GM18526 (cell line): ENCODE measurements around the gene TANGO2.

ENCODE experiments used
- POLR2A ChIP-seq: IDR thresholded peaks from 3 replicates; pipeline ENCODE4 v1.6.1; 2011; ENCODE audit not compliant: insufficient read length; ENCODE audit errors: extremely low read depth

TANGO2 gene

DNA sequence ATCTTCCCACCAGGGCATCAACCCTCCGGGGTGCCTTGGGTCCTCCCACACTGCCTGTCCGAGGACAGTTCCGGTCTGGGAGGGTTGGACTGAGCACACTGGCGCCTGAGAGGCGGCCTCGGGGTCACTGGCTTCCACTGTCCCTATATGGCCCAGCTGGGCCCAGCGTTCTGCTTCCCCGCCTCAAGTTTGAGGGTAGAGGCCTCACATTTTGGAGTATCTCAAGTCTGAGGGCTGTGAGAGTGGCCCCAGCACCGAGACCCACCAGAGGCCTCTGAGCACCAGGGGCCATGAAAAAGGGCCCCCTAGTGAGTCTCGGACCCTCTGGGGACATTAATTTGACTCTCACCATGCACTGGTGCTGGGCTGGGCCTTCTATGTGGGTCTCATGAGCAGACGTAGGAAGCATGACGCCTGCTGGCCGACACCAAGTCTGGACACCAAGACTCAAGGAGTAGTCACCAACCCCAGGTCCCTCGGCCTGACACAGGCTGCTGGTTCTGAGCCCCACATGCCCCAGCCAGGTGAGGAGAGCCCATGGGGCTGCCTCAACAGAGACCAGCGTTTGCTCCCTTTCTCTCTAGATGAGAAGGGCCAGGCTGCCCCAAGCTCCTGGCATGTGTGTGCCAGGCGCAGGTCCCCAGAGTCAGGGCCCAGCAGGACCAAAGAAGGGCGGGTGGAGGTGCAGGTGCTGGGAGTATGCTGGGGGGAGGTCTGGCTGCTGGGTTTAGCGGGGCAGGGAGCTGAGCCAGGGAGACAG is 31.8 kb upstream of the TANGO2 start:
- TF ChIP-seq POLR2A = no peak

DNA sequence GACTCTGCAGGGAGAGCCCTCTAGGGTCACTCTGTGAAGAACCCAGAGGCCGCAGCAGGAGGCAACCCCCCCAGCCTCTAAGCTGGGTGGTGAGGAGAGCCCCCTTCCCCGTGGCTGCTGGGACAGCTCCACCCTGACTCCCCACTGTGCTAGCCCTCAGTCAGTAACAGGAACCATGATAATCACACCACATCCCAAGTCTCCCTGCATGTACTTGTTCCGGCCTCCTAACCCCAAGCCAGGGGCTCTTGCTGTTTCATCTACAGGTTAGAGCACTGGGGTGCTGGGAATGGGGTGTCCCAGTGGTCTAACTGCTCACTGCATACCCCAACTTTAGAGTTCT is 31.2 kb upstream of the TANGO2 start:
- TF ChIP-seq POLR2A = no peak

DNA sequence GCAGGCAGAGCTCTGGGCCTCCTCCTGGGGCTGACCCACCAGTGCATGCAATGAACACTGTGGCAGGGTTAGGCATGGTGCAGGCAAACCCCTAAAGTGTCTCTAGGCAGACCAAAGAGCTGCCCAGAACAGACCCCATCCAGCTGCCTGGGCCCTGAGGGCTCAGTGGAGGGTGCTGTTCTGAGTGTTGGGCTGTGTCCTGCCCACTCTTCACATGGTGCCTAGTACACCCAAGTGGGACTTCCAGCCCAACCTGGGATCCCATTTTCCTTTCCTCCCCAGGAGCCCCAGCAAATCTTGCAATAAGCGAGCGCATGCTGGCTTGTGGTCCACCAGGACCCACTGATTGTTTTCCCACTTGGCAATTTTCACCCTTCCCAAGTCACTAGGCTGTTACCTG is 30.7 kb upstream of the TANGO2 start:
- TF ChIP-seq POLR2A = no peak

DNA sequence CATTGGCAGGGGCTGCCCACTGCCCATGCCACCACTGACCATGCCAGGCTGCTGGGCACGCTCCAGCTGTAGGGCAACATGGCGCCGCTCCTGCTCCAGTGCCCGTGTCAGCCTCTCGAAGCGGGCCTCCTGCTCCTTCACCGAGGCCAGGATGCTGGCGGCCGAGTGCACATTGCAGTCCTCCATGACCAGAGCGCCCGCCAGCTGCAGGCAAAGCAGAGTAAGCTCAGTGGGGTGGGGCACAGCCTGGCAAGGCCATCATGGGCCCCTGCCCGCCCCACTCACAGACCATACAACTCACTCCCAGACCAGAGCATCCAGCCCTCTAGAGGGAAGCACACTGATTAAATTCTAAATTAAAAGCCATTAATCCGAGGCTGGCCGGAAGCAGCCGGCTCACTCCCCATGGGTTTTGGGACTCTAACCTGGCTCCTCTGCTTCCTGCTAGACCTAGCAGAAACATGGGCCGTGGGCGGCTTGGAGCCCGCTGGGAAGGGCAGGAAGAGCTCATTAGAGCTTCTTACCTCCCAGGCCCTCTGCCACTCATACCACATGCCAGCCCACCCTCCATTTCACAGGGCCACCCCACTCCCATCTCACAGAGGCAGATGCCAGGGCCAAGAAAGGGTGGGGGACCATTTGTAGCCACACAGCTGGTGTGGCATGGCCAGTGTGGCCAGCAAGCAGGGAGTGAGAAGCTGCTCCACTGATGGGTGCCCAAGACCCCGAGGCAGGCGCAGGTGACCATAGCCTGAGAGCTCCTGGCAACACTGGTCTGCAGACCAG is 30.1 kb upstream of the TANGO2 start:
- TF ChIP-seq POLR2A = no peak

DNA sequence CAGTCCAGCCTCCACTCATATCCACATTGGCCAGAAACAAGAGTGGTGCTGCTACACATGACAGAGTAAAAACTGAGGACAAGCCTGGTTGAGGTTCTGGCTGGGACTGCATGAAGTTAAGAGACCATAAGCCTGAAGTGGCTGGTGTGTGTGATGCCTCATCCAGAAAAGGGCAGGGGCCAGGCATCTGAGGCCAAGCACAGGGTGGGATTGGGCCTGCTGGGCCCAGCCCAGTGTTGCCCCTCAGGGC is 29.6 kb upstream of the TANGO2 start:
- TF ChIP-seq POLR2A = no peak

DNA sequence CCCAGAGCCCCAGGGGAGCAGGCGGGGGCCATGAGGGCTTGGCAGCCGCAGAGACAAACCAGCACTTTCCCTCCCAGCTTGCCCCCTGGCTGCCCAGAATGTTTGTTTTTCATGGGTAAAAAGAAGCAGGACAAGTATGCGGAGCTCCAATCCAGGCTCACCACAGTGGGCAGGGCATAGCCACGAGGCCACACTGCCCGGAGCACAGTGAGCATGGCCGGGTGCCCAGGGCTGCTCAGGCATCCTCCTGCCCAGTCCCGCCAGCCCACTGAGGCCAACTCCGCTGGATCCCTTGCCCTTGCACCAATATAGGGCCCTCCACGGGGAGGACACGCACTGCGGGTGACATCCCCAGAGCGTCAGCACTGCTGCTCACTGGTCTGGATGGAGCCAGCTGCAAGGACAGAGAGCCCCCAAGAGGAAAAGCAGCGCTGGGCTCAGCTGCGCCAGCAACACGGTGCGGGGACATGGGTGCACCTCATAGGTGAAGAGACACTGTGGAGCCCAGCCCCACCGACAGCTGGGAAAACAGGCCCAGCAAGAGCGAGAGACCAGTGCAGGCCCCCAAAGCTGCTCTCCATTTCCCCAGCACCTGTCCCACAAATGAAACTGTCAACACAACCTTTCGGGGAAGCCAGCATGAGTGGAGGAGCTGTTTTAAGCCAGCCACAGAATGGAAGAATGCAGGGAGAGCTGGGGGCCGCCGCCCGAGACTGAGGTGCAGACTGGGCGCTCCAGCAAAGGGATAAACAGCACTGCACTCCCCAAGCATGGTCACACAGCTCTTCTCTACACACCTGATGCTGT is 29.1 kb upstream of the TANGO2 start:
- no peak for TF ChIP-seq POLR2A

DNA sequence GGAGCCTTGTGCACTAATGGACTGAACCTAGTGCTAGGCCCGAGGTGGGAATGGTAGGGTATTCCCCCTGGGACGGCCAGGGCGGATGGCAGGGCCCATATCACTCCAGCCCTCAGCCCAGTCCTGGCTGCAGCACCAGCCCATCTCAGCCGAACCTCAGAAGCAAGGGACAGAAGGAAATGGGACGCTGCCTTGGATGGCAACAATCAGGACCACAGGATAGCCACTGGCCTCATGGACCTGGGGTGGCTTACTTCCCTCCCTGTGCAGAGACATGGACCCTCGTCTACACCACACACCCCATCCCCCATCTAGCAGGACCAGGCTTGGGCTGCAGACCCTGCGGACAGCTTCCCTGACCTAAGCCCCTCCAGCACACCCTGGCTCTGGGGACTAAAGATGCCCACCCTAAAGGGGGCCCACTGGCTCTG is 28.4 kb upstream of the TANGO2 start:
- no peak for TF ChIP-seq POLR2A

DNA sequence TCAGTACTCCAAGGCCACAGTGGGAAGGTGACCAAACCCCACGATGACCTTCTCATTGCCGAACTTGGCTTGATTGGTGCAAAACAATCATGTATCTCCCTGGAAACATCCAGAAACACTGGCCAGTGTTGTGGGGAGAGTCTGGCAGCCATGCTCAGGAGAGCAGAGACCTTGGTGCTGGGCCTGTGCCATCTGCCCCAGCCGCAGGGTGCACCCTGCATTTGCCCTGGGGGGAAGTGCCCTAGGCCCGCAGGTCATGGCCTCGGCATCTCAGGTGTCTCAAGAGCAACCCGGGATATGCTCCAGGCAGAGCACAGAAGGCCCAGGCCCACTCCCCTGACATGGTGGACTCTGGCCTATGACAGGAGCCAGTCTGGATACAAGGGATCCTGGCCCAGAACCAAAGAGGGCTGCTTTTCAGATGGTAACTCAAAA is 28.0 kb upstream of the TANGO2 start:
- TF ChIP-seq POLR2A = no peak

DNA sequence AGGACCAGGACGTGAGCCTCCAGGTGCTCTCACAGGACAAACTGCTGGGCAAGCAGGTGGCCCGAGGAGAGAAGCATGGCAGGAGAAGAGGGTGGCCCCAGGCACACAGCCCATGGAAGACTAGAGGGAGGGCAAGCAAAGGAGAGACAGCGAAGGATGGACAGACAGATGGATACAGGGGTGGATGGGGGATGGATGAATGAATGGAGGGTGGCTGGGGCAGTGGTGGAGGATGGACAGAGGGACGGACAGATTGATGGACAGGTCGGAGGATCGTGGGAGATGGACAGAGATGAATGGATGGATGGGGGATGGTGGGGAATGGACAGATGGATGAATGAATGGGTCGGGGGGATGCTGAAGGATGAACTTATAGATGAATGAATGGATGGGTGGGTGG is 27.0 kb upstream of the TANGO2 start:
- no peak for TF ChIP-seq POLR2A

DNA sequence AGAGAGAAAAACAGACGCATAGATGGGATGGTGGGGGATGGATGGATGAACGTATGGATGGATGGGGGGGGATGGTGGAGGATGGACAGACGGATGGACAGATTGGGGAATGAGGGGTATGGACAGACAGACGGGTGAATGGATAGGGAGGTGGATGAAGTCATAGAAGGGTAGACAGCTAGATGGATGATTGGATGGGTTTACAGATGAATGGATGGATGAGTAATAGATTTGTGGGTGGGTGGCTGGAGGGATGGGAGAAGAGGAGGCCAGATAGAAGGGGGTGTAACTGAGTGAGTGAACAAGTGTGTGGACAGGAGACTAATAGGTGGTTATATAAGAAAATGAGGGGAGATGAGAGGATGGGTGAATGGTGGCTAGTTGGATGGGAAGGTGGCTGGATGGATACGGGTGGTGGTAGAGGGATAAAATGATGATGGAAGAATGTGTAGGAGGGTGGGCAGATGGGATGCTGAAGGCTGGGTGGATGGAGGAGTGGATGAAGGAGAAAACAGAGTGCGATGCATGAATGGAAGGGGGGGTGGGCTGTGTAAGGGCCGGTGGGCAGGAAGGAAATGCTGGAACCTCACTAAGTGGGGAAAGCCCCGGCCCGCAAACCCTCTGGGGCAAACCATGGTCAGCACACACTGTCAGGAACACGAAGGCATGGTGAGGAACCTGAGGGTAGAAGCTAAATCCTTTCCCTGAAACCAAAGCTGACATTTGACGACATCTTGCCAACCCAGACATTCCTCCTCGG is 25.9 kb upstream of the TANGO2 start:
- no peak for TF ChIP-seq POLR2A

DNA sequence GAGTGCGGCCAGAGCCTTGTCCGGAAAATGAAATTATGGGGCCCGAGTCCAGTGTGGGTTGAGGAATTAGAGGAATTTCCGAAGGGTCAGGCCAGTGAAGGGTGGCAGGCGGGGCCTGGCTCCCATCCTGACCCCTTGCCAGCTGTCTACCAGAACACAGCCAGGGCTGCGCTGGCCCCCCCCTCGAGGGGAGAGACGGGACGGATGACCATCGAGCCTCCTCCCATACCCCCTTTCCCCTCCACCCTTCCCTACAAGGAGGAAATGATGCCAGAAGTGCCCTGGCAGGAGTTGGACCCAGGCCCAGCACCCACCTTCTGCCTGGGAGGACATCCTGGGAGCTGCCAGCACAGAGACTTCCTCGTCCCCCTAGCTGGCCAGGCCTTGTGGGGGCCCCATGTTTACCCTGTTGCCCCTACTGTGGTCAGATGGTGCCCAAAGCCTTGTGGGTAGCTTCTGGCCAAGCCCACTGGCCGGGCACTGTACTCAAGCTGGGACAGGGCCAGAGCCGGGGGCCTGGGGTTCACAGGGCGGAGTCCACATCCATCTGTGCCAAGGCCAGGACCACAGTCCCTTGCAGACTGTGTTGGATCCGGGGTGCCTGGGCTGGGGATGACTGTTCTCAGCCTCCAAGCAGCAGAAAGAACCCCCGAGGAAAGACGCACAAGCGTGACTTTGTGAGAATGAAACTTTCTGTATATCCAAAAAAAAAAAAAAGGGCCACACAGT is 25.1 kb upstream of the TANGO2 start:
- TF ChIP-seq POLR2A = no peak

DNA sequence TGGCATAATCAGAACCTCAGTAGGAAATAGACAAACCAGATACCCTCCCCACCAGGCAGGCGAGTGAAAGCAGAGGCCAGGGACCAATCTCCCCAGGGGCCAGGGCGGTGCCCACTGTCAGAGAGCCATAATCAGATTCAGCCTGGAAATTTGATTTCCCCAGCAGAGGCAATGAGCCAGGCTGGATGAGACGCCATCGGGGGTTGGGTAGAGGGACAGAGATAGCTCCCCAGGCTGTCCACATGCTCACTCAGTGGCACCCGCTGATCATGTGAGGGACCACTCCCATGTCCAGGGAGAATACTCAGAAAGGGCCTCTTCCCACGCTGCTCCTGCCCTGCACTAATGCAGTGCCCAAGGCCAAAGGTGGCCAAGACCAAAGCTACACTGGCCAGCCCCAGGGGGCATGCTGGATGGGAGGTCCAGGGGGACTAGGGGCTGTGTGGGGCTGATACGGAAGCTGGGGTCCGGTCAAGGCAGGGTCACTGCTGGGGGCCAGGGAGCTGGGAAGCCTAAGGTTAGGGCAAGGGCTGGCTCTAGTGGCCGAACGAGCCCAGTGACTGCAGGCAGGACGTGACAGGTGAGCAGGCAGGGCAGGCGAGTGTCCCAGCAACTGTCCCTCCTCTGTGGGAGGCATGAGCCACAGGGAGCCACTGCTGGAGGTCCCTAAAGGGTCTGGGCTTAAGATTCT is 24.1 kb upstream of the TANGO2 start:
- TF ChIP-seq POLR2A = no peak

DNA sequence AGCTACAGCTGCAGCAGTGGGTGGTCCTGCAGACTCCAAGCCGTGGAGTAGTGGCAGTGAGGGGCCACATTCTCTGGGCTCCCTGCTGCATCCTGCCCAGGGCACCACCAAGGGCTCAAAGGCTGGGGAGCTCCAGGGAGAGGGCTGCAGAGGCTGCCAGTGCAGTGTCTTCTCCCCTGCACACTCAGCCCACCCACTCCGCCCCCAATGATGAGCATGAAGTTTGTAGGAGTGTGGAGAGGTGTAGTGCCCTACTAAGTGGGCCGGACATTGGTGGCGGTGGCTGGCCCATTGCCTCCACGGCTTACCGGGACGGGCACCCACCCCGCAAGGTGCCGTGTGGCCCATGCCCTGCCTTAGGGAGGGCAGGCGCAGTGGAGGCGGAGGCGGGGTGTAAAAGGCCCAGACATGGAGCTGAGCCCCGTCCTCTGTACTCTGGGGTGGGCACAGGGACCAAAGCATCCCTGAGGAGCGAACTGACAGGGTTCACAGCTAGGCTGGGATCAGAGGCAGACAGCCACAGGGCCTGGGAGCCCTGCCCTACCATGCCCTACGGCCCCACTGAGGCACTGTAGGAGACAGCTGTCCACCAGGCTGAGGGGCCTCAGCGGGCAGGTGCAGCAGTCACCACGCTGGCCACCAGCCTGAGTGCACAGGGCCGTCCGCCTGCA is 23.2 kb upstream of the TANGO2 start:
- no peak for TF ChIP-seq POLR2A
